Measurements from ENCODE around the gene EXD1.
"Not testable (repeated sequence)": the region's sequence is repeated elsewhere in the genome, so short reads cannot be mapped to it uniquely, and the experiment has no call there.

EXD1 gene

GRCh38 chr15:41235228-41235627, 4.7 kb upstream of the EXD1 start:
- FAIRE-seq; DNase-seq (ENCODE audit: extremely low spot score, insufficient read length, low read depth): not testable (repeated sequence)

GRCh38 chr15:41233367-41233771, 2.8 kb upstream of the EXD1 start:
- FAIRE-seq (no peak), DNase-seq (ENCODE audit: extremely low spot score, insufficient read length, low read depth) (no peak)

GRCh38 chr15:41231422-41232226, 1.1 kb upstream of the EXD1 start:
- FAIRE-seq (no peak), DNase-seq (ENCODE audit: extremely low spot score, insufficient read length, low read depth) (no peak)

- no peak for DNase-seq (ENCODE audit: extremely low spot score, insufficient read length, low read depth)
- no peak for FAIRE-seq
Observed at GRCh38 chr15:41230345-41230649, 260 bp downstream of the EXD1 start.

- DNase-seq (ENCODE audit: extremely low spot score, insufficient read length, low read depth) (no peak), FAIRE-seq (no peak)
Observed at GRCh38 chr15:41219381-41219780, 11.2 kb downstream of the EXD1 start.

- FAIRE-seq (no peak), DNase-seq (ENCODE audit: extremely low spot score, insufficient read length, low read depth) (no peak)
Observed at GRCh38 chr15:41218851-41219250, 11.7 kb downstream of the EXD1 start.

- FAIRE-seq (no peak), DNase-seq (ENCODE audit: extremely low spot score, insufficient read length, low read depth) (no peak)
Observed at GRCh38 chr15:41215708-41216107, 14.8 kb downstream of the EXD1 start.

DNA sequence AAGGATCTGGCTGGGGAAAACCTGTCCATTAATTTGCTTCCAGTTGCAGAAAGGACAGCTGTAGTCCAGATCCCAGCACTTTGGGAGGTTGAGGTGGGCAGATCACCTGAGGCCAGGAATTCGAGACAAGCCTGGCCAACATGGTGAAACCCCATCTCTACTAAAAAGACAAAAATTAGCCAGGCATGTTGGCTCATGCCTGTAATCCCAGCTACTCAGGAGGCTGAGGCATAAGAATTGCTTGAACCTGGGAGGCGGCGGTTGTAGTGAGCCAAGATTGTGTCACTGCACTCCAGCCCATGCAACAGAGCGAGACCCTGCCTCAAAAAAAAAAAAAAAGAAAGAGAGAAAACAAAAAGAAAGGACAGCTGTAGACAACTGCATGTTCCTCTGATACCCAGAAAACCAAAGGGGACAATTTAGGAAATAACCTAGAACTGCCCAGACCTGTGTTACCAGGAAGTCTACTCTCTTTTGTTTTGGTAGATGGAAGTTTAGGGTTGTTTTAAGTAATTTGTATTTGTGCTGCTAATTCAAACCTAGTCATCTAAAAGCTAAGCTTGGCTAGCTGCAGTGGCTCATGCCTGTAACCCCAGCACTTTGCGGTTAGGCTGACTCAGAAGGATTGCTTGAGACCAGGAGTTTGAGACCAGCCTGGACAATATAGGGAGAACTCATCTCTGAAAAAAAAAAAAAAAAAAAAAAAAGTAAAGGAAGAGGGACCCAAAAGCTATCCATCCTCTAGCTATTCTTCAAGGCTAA, 22.7 kb downstream of the EXD1 start:
- DNase-seq (ENCODE audit: extremely low spot score, insufficient read length, low read depth) = no peak
- no peak for FAIRE-seq

- DNase-seq (ENCODE audit: extremely low spot score, insufficient read length, low read depth) (no peak), FAIRE-seq (no peak)
Observed at GRCh38 chr15:41205315-41205714, 25.2 kb downstream of the EXD1 start.

DNA sequence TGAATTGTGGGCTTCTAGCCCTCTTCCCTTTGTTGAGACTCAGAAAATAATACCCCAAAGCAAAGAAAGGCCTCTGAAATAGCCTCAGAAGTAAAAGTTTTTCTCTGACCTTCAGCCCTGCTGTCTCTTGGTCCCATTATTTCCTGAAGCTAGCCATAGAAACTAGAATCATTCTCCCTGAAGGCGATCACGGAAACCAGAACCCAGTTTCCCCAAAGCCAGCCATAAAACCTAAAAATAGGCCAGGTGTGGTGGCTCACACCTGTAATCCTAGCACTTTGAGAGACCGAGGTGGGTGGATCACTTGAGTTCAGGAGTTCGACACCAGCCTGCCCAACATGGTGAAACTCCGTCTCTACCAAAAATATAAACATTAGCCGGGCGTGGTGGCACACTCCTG, 27.2 kb downstream of the EXD1 start:
- FAIRE-seq (no peak), DNase-seq (ENCODE audit: extremely low spot score, insufficient read length, low read depth) (no peak)

DNA sequence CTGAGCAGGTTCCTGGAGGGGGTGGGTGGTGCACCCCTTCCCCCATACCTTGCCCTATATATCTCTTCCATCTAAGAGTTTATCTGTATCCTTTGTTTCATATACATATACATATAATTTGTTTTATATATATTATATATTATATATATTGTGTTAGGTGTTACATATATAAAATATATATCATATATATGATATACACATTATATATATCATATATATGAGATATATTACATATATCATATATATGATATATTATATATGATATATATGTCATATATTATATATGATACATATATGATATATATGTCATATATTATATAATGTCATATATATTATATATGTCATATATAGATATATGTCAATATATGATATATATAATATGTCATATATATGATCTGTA, 31.1 kb downstream of the EXD1 start:
- FAIRE-seq = no peak
- DNase-seq (ENCODE audit: extremely low spot score, insufficient read length, low read depth) = no peak

DNA sequence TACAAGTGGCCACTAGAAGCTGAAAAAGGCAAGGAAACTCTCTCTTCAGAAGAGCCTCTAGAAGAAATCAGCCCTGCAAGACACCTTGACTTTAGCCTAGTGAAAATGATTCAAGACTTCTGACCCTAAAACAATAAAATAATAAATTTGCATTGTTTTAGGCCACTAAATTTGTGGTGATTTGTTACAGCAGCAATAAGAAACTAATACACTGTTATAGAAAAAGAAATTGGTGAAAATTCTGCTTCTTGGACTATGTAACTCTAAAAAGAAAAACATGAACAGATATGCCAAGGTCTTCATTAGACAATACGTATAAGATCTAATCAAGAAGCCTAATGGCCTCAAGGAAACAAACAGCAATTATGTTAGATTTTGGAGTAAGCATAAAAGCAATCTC, 36.1 kb downstream of the EXD1 start:
- DNase-seq (ENCODE audit: extremely low spot score, insufficient read length, low read depth) (no peak), FAIRE-seq (no peak)

GRCh38 chr15:41183581-41183980, 47.0 kb downstream of the EXD1 start:
- FAIRE-seq (no peak), DNase-seq (ENCODE audit: extremely low spot score, insufficient read length, low read depth) (no peak)

- no peak for FAIRE-seq
Observed at GRCh38 chr15:41182266-41182665, 48.3 kb downstream of the EXD1 start.

GRCh38 chr15:41180206-41180789, 50.3 kb downstream of the EXD1 start:
- DNase-seq (ENCODE audit: extremely low spot score, insufficient read length, low read depth) (no peak), FAIRE-seq (no peak)

More at GRCh38 chr15:41182266-41182665, 48.3 kb downstream of the EXD1 start:
- DNase-seq (ENCODE audit: extremely low spot score, insufficient read length, low read depth) = no peak

DNA sequence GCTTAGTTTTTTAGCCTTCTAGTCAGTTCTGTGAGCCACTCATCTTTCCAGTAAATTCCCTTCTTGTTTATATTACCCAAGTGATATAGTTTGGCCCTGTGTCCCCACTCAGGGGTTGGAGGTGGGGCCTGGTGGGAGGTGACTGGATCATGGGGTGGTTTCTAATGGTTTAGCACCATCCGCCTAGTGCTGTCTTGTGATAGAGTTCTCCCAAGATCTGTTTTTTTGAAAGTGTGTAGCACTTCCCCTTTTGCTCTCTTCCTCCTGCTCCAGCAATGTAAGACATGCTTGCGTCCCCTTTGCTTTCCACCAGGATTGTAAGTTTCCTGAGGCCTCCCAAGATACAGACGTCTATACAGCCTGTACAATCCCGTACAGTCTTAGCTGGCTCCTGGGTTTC, 60.8 kb downstream of the EXD1 start:
- FAIRE-seq = no peak

DNA sequence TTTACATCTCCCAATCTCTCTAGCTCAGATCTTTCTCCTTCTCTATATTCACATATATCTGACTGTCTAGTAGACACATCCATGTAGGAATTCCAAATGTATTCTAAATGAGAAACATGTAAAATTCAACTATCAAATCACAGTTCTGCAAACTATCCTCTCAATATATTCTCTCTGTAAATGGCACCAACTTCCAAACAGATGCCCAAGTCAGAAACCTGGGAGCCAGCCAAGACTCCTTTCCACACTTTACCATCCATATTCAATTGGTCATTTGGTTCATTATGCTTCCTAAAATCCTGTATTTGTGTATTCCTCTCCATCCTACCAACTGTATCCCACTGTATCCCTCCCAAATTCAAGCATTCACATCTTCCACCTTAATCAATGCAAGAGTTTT, 61.5 kb downstream of the EXD1 start:
- DNase-seq (ENCODE audit: extremely low spot score, insufficient read length, low read depth) (no peak), FAIRE-seq (no peak)

More for the DNA sequence above, 60.8 kb downstream of the EXD1 start:
- no peak for DNase-seq (ENCODE audit: extremely low spot score, insufficient read length, low read depth)

DNA sequence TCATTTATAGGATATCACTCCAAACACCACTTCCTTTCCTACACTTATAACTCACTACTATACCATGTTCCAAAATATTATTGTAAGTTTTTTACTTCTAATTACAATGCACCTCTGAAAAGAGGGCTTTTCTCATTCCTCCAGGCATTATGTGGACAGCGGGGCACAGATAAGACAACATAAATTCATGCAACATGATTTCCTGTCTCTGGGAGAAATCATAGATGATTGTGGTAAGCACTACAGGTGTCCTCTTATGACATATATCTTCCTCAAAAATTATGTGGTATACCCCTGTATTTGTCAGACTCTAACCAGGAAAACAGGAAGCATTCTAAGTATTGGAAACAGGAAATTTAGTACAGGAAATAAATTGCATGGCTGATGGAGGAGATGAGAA, 68.8 kb downstream of the EXD1 start:
- FAIRE-seq (no peak), DNase-seq (ENCODE audit: extremely low spot score, insufficient read length, low read depth) (no peak)

GRCh38 chr15:41161336-41161735, 69.2 kb downstream of the EXD1 start:
- DNase-seq (ENCODE audit: extremely low spot score, insufficient read length, low read depth) = no peak
- FAIRE-seq = no peak

- no peak for DNase-seq (ENCODE audit: extremely low spot score, insufficient read length, low read depth)
- FAIRE-seq = no peak
Observed at GRCh38 chr15:41160639-41161315, 69.8 kb downstream of the EXD1 start.

DNA sequence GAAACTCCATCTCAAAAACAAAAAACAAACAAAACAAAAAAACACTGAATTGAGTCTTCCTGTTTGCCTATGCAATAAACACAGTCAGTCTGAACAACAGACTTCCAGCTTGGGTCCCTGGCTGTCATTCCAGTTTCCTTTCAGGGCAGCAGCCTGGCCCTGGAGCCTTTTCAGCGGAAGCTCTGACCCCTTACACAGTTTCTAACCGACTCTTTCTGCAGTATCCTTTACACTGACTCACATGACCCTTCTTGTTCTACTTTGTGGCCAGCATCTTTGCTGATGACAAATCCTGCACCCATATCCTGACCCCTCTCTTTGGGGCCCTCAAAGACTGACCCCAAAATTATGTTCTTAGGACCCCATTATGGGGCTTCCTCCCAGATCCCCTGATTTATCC, 76.1 kb downstream of the EXD1 start:
- no peak for DNase-seq (ENCODE audit: extremely low spot score, insufficient read length, low read depth)

More for the DNA sequence above, 76.1 kb downstream of the EXD1 start:
- no peak for FAIRE-seq
